HG02870 (cell line): Measurements from ENCODE around the gene DPP4.

Experiments
- ATAC-seq: cut with Tn5 transposase; IDR thresholded peaks from one replicate; pipeline ENCODE4 v1.9.1; 2021; ENCODE audit warnings: mild to moderate bottlenecking, moderate library complexity; ENCODE audit not compliant: unreplicated experiment

Gene DPP4

GRCh38 chr2:162021516-162022058 lies 52.4 kb downstream of the DPP4 start:
- ATAC-seq, result no peak

GRCh38 chr2:162018530-162018929 lies 55.5 kb downstream of the DPP4 start:
- ATAC-seq, result no peak

- ATAC-seq, result no peak
Observed at GRCh38 chr2:162017233-162017632, 56.8 kb downstream of the DPP4 start.

DNA sequence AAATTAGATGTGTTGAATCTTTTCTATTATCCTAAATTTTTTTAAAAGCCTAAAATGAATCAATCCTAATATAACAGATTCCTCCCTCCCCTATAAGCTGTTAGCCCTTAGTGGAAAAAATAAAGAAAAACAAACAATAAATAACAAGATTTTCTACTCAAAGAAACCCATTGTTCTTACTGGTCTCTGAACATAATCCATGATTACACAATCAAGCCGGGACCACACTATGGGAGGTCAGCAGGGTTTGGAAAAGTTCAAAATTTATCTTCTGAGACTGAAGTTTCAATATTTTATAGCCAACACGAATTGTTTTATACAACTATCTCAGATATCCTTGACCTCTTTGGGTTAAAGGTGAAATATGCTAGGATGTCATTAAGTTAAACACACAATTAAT lies 57.9 kb downstream of the DPP4 start:
- no peak for ATAC-seq

GRCh38 chr2:162014751-162015150 lies 59.3 kb downstream of the DPP4 start:
- ATAC-seq, result no peak

- no peak for ATAC-seq
Observed at GRCh38 chr2:162013514-162014475, 60.2 kb downstream of the DPP4 start.

DNA sequence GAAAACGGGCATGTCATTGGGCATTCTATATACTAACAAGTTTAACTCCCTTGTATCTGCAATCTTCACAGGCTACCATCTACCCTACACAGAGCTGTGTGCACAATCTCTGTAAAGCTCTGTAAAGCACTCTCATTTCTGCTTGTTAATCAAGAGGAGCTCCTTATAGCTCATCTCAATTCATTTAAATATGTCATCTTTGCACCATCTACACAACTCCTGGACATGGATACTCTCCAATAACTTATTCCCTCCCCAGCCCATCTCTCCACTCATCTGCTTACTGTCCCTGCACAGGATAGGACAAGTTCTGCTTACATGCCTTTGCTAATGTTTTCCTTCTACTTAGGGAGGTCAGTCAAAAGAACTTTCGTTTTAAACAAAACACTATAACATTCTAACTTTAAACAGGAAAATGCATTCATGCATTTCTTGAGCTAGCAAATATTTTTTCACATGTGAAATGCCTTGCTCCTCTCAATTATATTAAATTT lies 61.4 kb downstream of the DPP4 start:
- ATAC-seq, result no peak

GRCh38 chr2:162011706-162012564 lies 62.1 kb downstream of the DPP4 start:
- no peak for ATAC-seq

DNA sequence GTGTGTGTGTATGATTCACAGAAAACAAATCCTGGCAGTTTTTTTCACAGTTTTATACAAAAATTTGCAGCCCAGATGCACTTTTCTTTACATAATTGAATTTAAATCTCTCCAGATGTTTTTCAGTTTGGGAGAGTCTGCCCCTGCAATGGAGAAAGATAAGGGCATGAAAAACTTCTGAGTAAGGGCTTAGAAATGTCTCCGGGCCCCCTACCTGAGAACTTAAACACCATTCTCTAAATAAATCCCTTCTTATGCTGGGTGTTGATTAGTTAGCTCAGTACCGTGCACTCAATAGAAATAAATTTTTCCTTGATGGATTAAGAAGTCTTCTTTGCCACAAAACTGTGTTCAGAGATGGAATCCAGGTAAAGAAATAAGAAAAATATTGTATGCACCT lies 64.5 kb downstream of the DPP4 start:
- ATAC-seq, result no peak

- no peak for ATAC-seq
Observed at GRCh38 chr2:162007447-162008040, 66.5 kb downstream of the DPP4 start.

DNA sequence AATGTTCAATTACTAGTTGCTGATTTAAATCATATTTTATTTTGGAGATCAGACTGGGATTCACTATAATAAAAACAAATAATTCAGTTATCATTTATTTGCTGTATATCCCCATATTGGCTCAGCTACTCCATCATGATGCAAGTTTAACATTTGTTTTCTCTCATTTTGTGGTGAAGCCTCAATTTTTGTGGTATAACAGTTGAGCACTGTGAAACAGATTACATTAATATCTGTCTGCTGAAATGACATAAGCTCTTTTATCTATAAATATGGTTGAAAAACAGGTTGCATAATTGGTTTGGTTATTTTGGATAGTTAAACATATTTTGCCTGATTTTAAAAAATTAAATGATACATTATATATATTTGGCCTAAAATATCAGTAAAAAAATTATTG lies 67.7 kb downstream of the DPP4 start:
- ATAC-seq, result no peak

- ATAC-seq, result no peak
Observed at GRCh38 chr2:162004031-162004430, 70.0 kb downstream of the DPP4 start.

GRCh38 chr2:162002623-162003235 lies 71.3 kb downstream of the DPP4 start:
- no peak for ATAC-seq

DNA sequence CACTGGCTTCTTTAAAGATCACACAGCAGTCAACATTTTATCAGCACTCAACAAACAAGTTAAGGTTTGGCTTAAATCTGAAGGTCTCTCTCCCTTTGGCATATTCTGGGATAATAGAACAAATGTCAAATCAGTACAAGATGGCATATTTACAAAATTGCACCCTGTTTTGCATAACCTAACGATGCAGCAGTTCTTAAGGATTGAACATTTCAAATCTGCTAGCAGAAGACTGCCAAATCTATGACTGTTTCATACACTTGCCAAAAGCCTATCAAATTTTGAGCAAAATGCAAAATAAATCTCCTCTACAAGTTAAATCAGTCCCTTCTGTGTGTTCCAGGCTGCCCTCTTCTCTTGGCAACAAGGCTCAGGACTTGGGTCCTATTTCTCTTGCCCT lies 73.6 kb downstream of the DPP4 start:
- ATAC-seq, result no peak

- no peak for ATAC-seq
Observed at GRCh38 chr2:161999321-161999720, 74.7 kb downstream of the DPP4 start.

GRCh38 chr2:161998857-161999256 lies 75.2 kb downstream of the DPP4 start:
- ATAC-seq, result no peak

DNA sequence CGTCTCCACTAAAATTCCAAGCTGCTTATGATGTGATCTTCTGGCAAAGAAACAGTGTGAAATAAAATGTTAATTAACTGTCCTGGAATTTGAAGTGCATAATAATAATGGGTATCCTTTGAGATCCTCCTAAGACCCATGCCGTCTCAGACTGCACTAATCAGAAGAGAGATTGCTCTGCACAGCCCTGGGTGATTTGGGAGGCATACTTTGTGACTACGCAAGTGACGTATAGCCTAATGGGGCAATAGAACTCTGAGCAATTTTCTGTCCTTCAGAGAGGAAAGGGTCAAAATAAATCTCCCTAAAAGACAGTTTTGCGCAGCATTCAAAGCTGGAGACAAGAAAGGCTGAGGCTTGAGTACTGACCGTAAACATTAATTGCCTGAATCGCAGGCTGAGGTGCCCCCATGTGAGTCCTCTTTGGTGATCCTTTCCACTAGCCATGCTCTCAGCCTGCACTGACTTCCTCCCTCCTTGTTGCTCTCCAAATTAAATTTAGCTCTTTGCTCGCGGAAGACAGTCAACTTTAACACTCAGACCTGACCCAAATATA lies 76.0 kb downstream of the DPP4 start:
- no peak for ATAC-seq

DNA sequence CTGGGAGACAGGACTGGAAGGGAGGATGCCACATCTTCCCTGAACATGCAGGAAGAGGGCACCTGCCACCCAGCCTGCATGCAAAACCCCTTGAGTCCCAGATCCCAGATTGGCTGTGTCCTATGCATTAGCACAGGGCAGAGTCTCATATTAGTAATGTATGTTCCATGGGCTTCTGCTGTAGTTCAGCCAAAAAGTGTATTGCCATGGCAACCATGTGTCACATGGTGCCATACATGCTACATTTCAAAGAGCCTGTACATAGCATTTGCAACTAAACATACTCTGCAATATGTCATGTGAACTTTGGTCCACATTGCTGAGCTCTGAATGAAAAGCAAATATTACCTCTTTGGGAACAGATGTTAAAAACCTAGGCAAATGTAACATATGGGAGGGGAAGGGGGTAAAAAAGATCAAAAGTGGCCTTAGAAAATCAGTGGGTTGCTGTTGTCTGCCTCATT lies 78.4 kb downstream of the DPP4 start:
- no peak for ATAC-seq

- ATAC-seq, result no peak
Observed at GRCh38 chr2:161994761-161995520, 79.1 kb downstream of the DPP4 start.
